ENCODE results near the gene ADK.
"Not testable (repeated sequence)": the region's sequence is repeated elsewhere in the genome, so short reads cannot be mapped to it uniquely, and the experiment has no call there.

ADK gene

GRCh38 chr10:74146980-74147379 is 4.0 kb upstream of the ADK start:
- DNase-seq, result not testable (repeated sequence)

- DNase-seq, result peak; percentile 90
Measured at GRCh38 chr10:74150204-74150989, 624 bp upstream of the ADK start, which contains the start of gene AP3M1. AP3M1 (minus strand) TSS chr10:74150828; CDS start chr10:74138379, 12,449 bp downstream.

GRCh38 chr10:74151879-74152722 is 1.1 kb downstream of the ADK start:
- no peak for DNase-seq

- no peak for DNase-seq
Measured at GRCh38 chr10:74153123-74153522, 2.1 kb downstream of the ADK start.

- no peak for DNase-seq
Measured at GRCh38 chr10:74153676-74154075, 2.7 kb downstream of the ADK start.

- DNase-seq, result no peak
Measured at GRCh38 chr10:74156919-74157289, 5.9 kb downstream of the ADK start.

GRCh38 chr10:74160013-74160412 is 9.0 kb downstream of the ADK start:
- DNase-seq, result no peak

- DNase-seq, result no peak
Measured at GRCh38 chr10:74163319-74164068, 12.5 kb downstream of the ADK start.

- DNase-seq, result no peak
Measured at GRCh38 chr10:74164716-74165529, 13.9 kb downstream of the ADK start.

GRCh38 chr10:74165530-74165901 is 14.5 kb downstream of the ADK start:
- no peak for DNase-seq

GRCh38 chr10:74167443-74167842 is 16.4 kb downstream of the ADK start:
- DNase-seq, result no peak

GRCh38 chr10:74171625-74172024 is 20.6 kb downstream of the ADK start:
- no peak for DNase-seq

GRCh38 chr10:74174521-74174920 is 23.5 kb downstream of the ADK start:
- no peak for DNase-seq

GRCh38 chr10:74175510-74176379 is 24.7 kb downstream of the ADK start:
- DNase-seq, result no peak

- DNase-seq, result peak; percentile 97
Measured at GRCh38 chr10:74176380-74177139, 25.5 kb downstream of the ADK start.

- no peak for DNase-seq
Measured at GRCh38 chr10:74177140-74177677, 26.2 kb downstream of the ADK start.

- DNase-seq, result no peak
Measured at GRCh38 chr10:74178042-74178791, 27.2 kb downstream of the ADK start.

- no peak for DNase-seq
Measured at GRCh38 chr10:74179111-74179710, 28.2 kb downstream of the ADK start.

- no peak for DNase-seq
Measured at GRCh38 chr10:74186678-74187077, 35.7 kb downstream of the ADK start.

All from right forelimb (tissue), 1 donor.